Measurements from ENCODE around the gene GALR2.

Gene GALR2

GRCh38 chr17:76049239-76049638 is 25.3 kb upstream of the GALR2 start:
- H3K36me3 ChIP-seq (ENCODE audit: insufficient read depth, low read length) = peaks cover 84% of the 10 kb centered on the region
- H3K79me2 ChIP-seq (ENCODE audit: insufficient read depth, low read length) = no peaks in the 10 kb centered on the region
- H3K9me3 ChIP-seq (ENCODE audit: low read length) = no peaks in the 10 kb centered on the region
- no peak overlapping the region for H3K9ac ChIP-seq (ENCODE audit: low read length)
- peaks cover 6% of the 10 kb centered on the region for H3K4me1 ChIP-seq (ENCODE audit: insufficient read depth, low read length, severe bottlenecking)
- TF ChIP-seq CTCF (IDR thresholded peaks at IDR 0.05; ENCODE audit: low read length) = no peak
- no peak for TF ChIP-seq EZH2 (IDR thresholded peaks at IDR 0.05; ENCODE audit: borderline replicate concordance, low read length)
- no peaks in the 10 kb centered on the region for H4K20me1 ChIP-seq (ENCODE audit: insufficient read depth, low read length)
- H3K9me2 ChIP-seq (ENCODE audit: low read depth, low read length) = no peaks in the 10 kb centered on the region
- no peak overlapping the region for H2AFZ ChIP-seq (ENCODE audit: low read length)
- no peak overlapping the region for H3K27ac ChIP-seq (ENCODE audit: low read depth, low read length, poor library complexity, severe bottlenecking)
- no peak overlapping the region for H3K4me2 ChIP-seq (ENCODE audit: low read length)
- no peaks in the 10 kb centered on the region for H3K27me3 ChIP-seq (ENCODE audit: insufficient read depth, low read length)
- no peaks in the 10 kb centered on the region for H3F3A ChIP-seq (ENCODE audit: insufficient read depth, low read length)
- H3K4me3 ChIP-seq (ENCODE audit: low read depth, low read length, poor library complexity, severe bottlenecking) = no peak overlapping the region

GRCh38 chr17:76049836-76050537 is 24.6 kb upstream of the GALR2 start:
- H3K9ac ChIP-seq (ENCODE audit: low read length) = no peak overlapping the region

GRCh38 chr17:76050538-76051467 is 23.8 kb upstream of the GALR2 start:
- Histone ChIP-seq H3K4me3 (ENCODE audit: low read depth, low read length, poor library complexity, severe bottlenecking) (no peak overlapping the region), H3K36me3 (ENCODE audit: insufficient read depth, low read length) (peaks cover 74% of the 10 kb centered on the region), H3K4me1 (ENCODE audit: insufficient read depth, low read length, severe bottlenecking) (peaks cover 6% of the 10 kb centered on the region), H3K9ac (ENCODE audit: low read length) (no peak overlapping the region), H3K4me2 (ENCODE audit: low read length) (no peak overlapping the region), H3K9me3 (ENCODE audit: low read length) (no peaks in the 10 kb centered on the region), H3K27ac (ENCODE audit: low read depth, low read length, poor library complexity, severe bottlenecking) (no peak overlapping the region), H3K27me3 (ENCODE audit: insufficient read depth, low read length) (no peaks in the 10 kb centered on the region), H4K20me1 (ENCODE audit: insufficient read depth, low read length) (no peaks in the 10 kb centered on the region), H2AFZ (ENCODE audit: low read length) (no peak overlapping the region), H3F3A (ENCODE audit: insufficient read depth, low read length) (no peaks in the 10 kb centered on the region), H3K9me2 (ENCODE audit: low read depth, low read length) (no peaks in the 10 kb centered on the region), H3K79me2 (ENCODE audit: insufficient read depth, low read length) (no peaks in the 10 kb centered on the region)
- TF ChIP-seq EZH2 (IDR thresholded peaks at IDR 0.05; ENCODE audit: borderline replicate concordance, low read length) (no peak), CTCF (IDR thresholded peaks at IDR 0.05; ENCODE audit: low read length) (no peak)

More at GRCh38 chr17:76049836-76050537, 24.6 kb upstream of the GALR2 start:
- no peaks in the 10 kb centered on the region for H3K9me2 ChIP-seq (ENCODE audit: low read depth, low read length)
- TF ChIP-seq EZH2 (IDR thresholded peaks at IDR 0.05; ENCODE audit: borderline replicate concordance, low read length) = no peak
- no peak for TF ChIP-seq CTCF (IDR thresholded peaks at IDR 0.05; ENCODE audit: low read length)
- no peaks in the 10 kb centered on the region for H4K20me1 ChIP-seq (ENCODE audit: insufficient read depth, low read length)
- no peaks in the 10 kb centered on the region for H3K27me3 ChIP-seq (ENCODE audit: insufficient read depth, low read length)
- no peaks in the 10 kb centered on the region for H3F3A ChIP-seq (ENCODE audit: insufficient read depth, low read length)
- peaks cover 81% of the 10 kb centered on the region for H3K36me3 ChIP-seq (ENCODE audit: insufficient read depth, low read length)
- H3K27ac ChIP-seq (ENCODE audit: low read depth, low read length, poor library complexity, severe bottlenecking) = no peak overlapping the region
- no peaks in the 10 kb centered on the region for H3K79me2 ChIP-seq (ENCODE audit: insufficient read depth, low read length)
- no peak overlapping the region for H2AFZ ChIP-seq (ENCODE audit: low read length)
- H3K9me3 ChIP-seq (ENCODE audit: low read length) = no peaks in the 10 kb centered on the region
- H3K4me1 ChIP-seq (ENCODE audit: insufficient read depth, low read length, severe bottlenecking) = peaks cover 6% of the 10 kb centered on the region
- H3K4me3 ChIP-seq (ENCODE audit: low read depth, low read length, poor library complexity, severe bottlenecking) = no peak overlapping the region
- H3K4me2 ChIP-seq (ENCODE audit: low read length) = no peak overlapping the region
